SK-N-SH treated with all-trans-retinoic acid at 6 μM for 48 hours (cell line): ENCODE measurements around the gene SPTB.

Source experiments
- RARB ChIP-seq: fragments of 250-450 bp; sonication (Bioruptor Pico); IDR thresholded peaks from 2 replicates; pipeline ENCODE4 v1.8.0; 2021; ENCODE audit warnings: mild to moderate bottlenecking, moderate library complexity
- SNAI2 ChIP-seq: fragments of 250-450 bp; sonication (Bioruptor Pico); IDR thresholded peaks from 2 replicates; pipeline ENCODE4 v1.5.0; 2020; ENCODE audit warnings: mild to moderate bottlenecking, moderate library complexity
- TSHZ2 ChIP-seq: fragments of 250-450 bp; sonication (Bioruptor Pico); IDR thresholded peaks from 2 replicates; pipeline ENCODE4 v1.5.0; 2020; ENCODE audit warnings: mild to moderate bottlenecking, moderate library complexity
- ZC3H10 ChIP-seq: fragments of 250-450 bp; sonication (Bioruptor Pico); IDR thresholded peaks from 2 replicates; pipeline ENCODE4 v1.5.1; 2021; ENCODE audit warnings: mild to moderate bottlenecking, moderate library complexity
- ZFP3 ChIP-seq: fragments of 250-450 bp; sonication (Bioruptor Pico); IDR thresholded peaks from 2 replicates; pipeline ENCODE4 v1.5.0; 2020; ENCODE audit warnings: mild to moderate bottlenecking, moderate library complexity
- ZFP30 ChIP-seq: fragments of 450-650 bp; formaldehyde crosslinking; IDR thresholded peaks from 2 replicates; pipeline ENCODE4 v1.5.0; 2022; ENCODE audit warnings: mild to moderate bottlenecking, moderate library complexity
- ZNF565 ChIP-seq: fragments of 450-650 bp; formaldehyde crosslinking; conservative IDR thresholded peaks from 2 replicates; pipeline ENCODE4 v1.5.0; 2020; ENCODE audit warnings: low read depth, mild to moderate bottlenecking, moderate library complexity
- ZNF70 ChIP-seq: fragments of 450-650 bp; formaldehyde crosslinking; IDR thresholded peaks from 2 replicates; pipeline ENCODE4 v1.5.0; 2020; ENCODE audit warnings: mild to moderate bottlenecking, moderate library complexity
- TF ChIP-seq, protein P1 (sequence below): fragments of 250-450 bp; sonication (Bioruptor Pico); IDR thresholded peaks from 2 replicates; pipeline ENCODE4 v1.5.1; 2021; ENCODE audit warnings: mild to moderate bottlenecking, moderate library complexity
- TF ChIP-seq, protein P2 (sequence below): fragments of 250-450 bp; sonication (Bioruptor Pico); IDR thresholded peaks from 2 replicates; pipeline ENCODE4 v1.8.0; 2020; ENCODE audit warnings: mild to moderate bottlenecking, moderate library complexity, borderline replicate concordance

- no peak for TF ChIP-seq ZFP3
- TF ChIP-seq, protein P1, sequence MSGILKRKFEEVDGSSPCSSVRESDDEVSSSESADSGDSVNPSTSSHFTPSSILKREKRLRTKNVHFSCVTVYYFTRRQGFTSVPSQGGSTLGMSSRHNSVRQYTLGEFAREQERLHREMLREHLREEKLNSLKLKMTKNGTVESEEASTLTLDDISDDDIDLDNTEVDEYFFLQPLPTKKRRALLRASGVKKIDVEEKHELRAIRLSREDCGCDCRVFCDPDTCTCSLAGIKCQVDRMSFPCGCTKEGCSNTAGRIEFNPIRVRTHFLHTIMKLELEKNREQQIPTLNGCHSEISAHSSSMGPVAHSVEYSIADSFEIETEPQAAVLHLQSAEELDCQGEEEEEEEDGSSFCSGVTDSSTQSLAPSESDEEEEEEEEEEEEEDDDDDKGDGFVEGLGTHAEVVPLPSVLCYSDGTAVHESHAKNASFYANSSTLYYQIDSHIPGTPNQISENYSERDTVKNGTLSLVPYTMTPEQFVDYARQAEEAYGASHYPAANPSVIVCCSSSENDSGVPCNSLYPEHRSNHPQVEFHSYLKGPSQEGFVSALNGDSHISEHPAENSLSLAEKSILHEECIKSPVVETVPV (CRISPR knock-in tag), result no peak
- TF ChIP-seq ZFP30 (CRISPR knock-in tag), result no peak
- TF ChIP-seq, protein P2, sequence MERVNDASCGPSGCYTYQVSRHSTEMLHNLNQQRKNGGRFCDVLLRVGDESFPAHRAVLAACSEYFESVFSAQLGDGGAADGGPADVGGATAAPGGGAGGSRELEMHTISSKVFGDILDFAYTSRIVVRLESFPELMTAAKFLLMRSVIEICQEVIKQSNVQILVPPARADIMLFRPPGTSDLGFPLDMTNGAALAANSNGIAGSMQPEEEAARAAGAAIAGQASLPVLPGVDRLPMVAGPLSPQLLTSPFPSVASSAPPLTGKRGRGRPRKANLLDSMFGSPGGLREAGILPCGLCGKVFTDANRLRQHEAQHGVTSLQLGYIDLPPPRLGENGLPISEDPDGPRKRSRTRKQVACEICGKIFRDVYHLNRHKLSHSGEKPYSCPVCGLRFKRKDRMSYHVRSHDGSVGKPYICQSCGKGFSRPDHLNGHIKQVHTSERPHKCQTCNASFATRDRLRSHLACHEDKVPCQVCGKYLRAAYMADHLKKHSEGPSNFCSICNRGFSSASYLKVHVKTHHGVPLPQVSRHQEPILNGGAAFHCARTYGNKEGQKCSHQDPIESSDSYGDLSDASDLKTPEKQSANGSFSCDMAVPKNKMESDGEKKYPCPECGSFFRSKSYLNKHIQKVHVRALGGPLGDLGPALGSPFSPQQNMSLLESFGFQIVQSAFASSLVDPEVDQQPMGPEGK (CRISPR knock-in tag), result no peak
- TF ChIP-seq ZNF70 (CRISPR knock-in tag), result no peak
- no peak for TF ChIP-seq ZC3H10 (CRISPR knock-in tag)
- TF ChIP-seq TSHZ2, result no peak
- no peak for TF ChIP-seq RARB (CRISPR knock-in tag)
- TF ChIP-seq ZNF565 (CRISPR knock-in tag), result no peak
- TF ChIP-seq SNAI2 (CRISPR knock-in tag), result no peak
These were observed 134.1 kb downstream of the SPTB start for GRCh38 chr14:64745511-64746091.
